GM10266 (cell line): ENCODE measurements around the gene SPATS2.
A peak's percentile ranks its signal among the peaks of the same experiment; 100 is the strongest.
"Not testable (repeated sequence)": the region's sequence is repeated elsewhere in the genome, so short reads cannot be mapped to it uniquely, and the experiment has no call there.

Source experiments
- DNase-seq: peaks from one replicate; pipeline ENCODE4 v3.0.0; 2012; ENCODE audit errors: extremely low spot score
- CTCF ChIP-seq: IDR thresholded peaks from 2 replicates; pipeline ENCODE4 v1.5.1; 2012; ENCODE audit warnings: mild to moderate bottlenecking, low read depth; ENCODE audit not compliant: control insufficient read depth, insufficient read depth; ENCODE audit errors: missing control alignments

SPATS2 gene

GRCh38 chr12:49367381-49368239 is at the start of gene SPATS2:
SPATS2 (plus strand) TSS chr12:49367462; CDS start chr12:49461013, 93,551 bp downstream.
- DNase-seq = peak; percentile 50
- TF ChIP-seq CTCF = no peak

- DNase-seq = not testable (repeated sequence)
Measured at GRCh38 chr12:49320411-49321103, 46.7 kb upstream of the SPATS2 start.

- TF ChIP-seq CTCF = no peak
- DNase-seq = no peak
Measured at GRCh38 chr12:49322367-49322707, 44.9 kb upstream of the SPATS2 start.

- no peak for TF ChIP-seq CTCF
- peak; percentile 98 for DNase-seq
Measured at GRCh38 chr12:49322708-49323523, 44.3 kb upstream of the SPATS2 start, which contains the start of gene TROAP. TROAP (plus strand) TSS chr12:49323255; CDS start chr12:49323609, 354 bp downstream.

- no peak for TF ChIP-seq CTCF
- no peak for DNase-seq
Measured at GRCh38 chr12:49323524-49324097, 43.7 kb upstream of the SPATS2 start.

GRCh38 chr12:49325606-49326005 is 41.7 kb upstream of the SPATS2 start:
- no peak for TF ChIP-seq CTCF
- DNase-seq = no peak

GRCh38 chr12:49327368-49327767 is 39.9 kb upstream of the SPATS2 start:
- no peak for DNase-seq
- no peak for TF ChIP-seq CTCF
